B cell (primary cell): ENCODE measurements around the gene TECPR2. TPM values are rescaled to one million over a fixed set of nuclear protein-coding genes. Genes with fewer than 3 reads are reported as not detected.

Experiments
- ATAC-seq: fragments of 200-7000 bp; cut with Tn5 transposase; one replicate; pipeline ENCODE4 v1.10.0; 2021; ENCODE audit warnings: low read depth, mild to moderate bottlenecking, moderate number of reproducible peaks, moderate library complexity
- CTCF ChIA-PET: fragments of 350-600 bp; sonication (Branson Sonifier 250); formaldehyde crosslinking; loops from one replicate; lab custom pipeline; 2021; ENCODE audit warnings: antibody characterized with exemption, inconsistent platforms; lab: Charles Lee
- POLR2A ChIA-PET: fragments of 350-600 bp; sonication (Branson Sonifier 250); formaldehyde crosslinking; loops from one replicate; lab custom pipeline; 2021; ENCODE audit warnings: antibody characterized with exemption; lab: Charles Lee
- DNase-seq: peaks from one replicate; pipeline ENCODE4 v3.0.0; 2013
- H2AFZ ChIP-seq: 2 replicates; pipeline ENCODE4 v1.6.1; 2012; ENCODE audit warnings: mild to moderate bottlenecking, low read depth, low read length; ENCODE audit not compliant: insufficient read depth, poor library complexity, severe bottlenecking
- H3K27ac ChIP-seq, 2 donors: 1 replicate in 1 of 2; 2 replicates in 1 of 2; pipeline ENCODE4 v1.5.1; 2012 to 2013; ENCODE audit warnings: low read length in 2 of 2, mild to moderate bottlenecking in 2 of 2, moderate library complexity in 1 of 2
- H3K27me3 ChIP-seq, 4 experiments: fragments of 200-600 bp in 1 of 4; sonication (generic) in 1 of 4; replicated peaks in 1 of 4; 1 replicate in 2 of 4; 2 replicates in 2 of 4; pipeline versions ENCODE4 v1.6.1 to v1.7.0; 2013 to 2016; ENCODE audit warnings: low read length in 3 of 4, mild to moderate bottlenecking in 2 of 4, mixed read lengths in 1 of 4, moderate library complexity in 1 of 4; ENCODE audit not compliant: insufficient read depth in 4 of 4, control insufficient read depth in 3 of 4; ENCODE audit errors: control extremely low read depth in 1 of 4
- H3K36me3 ChIP-seq, 2 experiments: replicated peaks in 1 of 2; 1 replicate in 1 of 2; 2 replicates in 1 of 2; pipeline versions ENCODE4 v1.6.1 to v1.7.1; 2013; ENCODE audit warnings: low read length in 1 of 2; ENCODE audit not compliant: insufficient read depth in 2 of 2, control insufficient read depth in 1 of 2; ENCODE audit errors: control extremely low read depth in 1 of 2, extremely low read depth in 1 of 2
- H3K4me1 ChIP-seq, 2 donors: fragments of 200-600 bp in 1 of 2; sonication (generic) in 1 of 2; 1 replicate in 1 of 2; 2 replicates in 1 of 2; pipeline versions ENCODE4 v1.5.1 to v1.6.1; 2013 to 2017; ENCODE audit warnings: low read length in 2 of 2; ENCODE audit not compliant: control insufficient read depth in 2 of 2, insufficient read depth in 2 of 2
- H3K4me2 ChIP-seq: replicated peaks from 2 replicates; pipeline ENCODE3; 2012; ENCODE audit warnings: mild to moderate bottlenecking, low read depth, low read length; ENCODE audit not compliant: poor library complexity, severe bottlenecking
- H3K4me3 ChIP-seq, 5 experiments: fragments of 200-600 bp in 1 of 5; sonication (generic) in 1 of 5; 1 replicate in 3 of 5; 2 replicates in 2 of 5; pipeline versions ENCODE4 v1.5.1 to v1.7.0; 2011 to 2016; ENCODE audit warnings: low read length in 4 of 5, mild to moderate bottlenecking in 4 of 5, low read depth in 2 of 5, control low read depth in 1 of 5, moderate library complexity in 1 of 5; ENCODE audit not compliant: insufficient read depth in 1 of 5; ENCODE audit errors: control extremely low read depth in 1 of 5, extremely low read depth in 1 of 5
- H3K79me2 ChIP-seq: fragments of 200-600 bp; sonication (generic); one replicate; pipeline ENCODE4 v1.6.0; 2016; ENCODE audit warnings: low read length; ENCODE audit not compliant: control insufficient read depth, insufficient read depth
- H3K9ac ChIP-seq: fragments of 200-600 bp; sonication (generic); 2 replicates; pipeline ENCODE4 v1.6.1; 2017; ENCODE audit warnings: mild to moderate bottlenecking, low read length, moderate library complexity
- H3K9me3 ChIP-seq, 3 donors: one replicate each; pipeline versions ENCODE4 v1.6.1 to v1.7.1; 2013; ENCODE audit warnings: low read length in 2 of 3; ENCODE audit not compliant: control insufficient read depth in 2 of 3, insufficient read depth in 1 of 3; ENCODE audit errors: control extremely low read depth in 1 of 3
- H4K20me1 ChIP-seq: 2 replicates; pipeline ENCODE4 v1.6.0; 2012; ENCODE audit warnings: mild to moderate bottlenecking, low read length; ENCODE audit not compliant: insufficient read depth, control insufficient read depth, poor library complexity, severe bottlenecking
- H3K27ac Mint-ChIP-seq: one replicate; pipeline ENCODE4 v1.8.0; 2021; ENCODE audit warnings: mixed read lengths
- H3K27me3 Mint-ChIP-seq: one replicate; pipeline ENCODE4 v1.8.0; 2021; ENCODE audit warnings: mixed read lengths
- H3K4me1 Mint-ChIP-seq: one replicate; pipeline ENCODE4 v1.8.0; 2021; ENCODE audit warnings: mixed read lengths
- H3K4me3 Mint-ChIP-seq: one replicate; pipeline ENCODE4 v1.8.0; 2021; ENCODE audit warnings: mixed read lengths
- H3K9me3 Mint-ChIP-seq: one replicate; pipeline ENCODE4 v1.8.0; 2022; ENCODE audit warnings: mixed read lengths; ENCODE audit not compliant: insufficient read depth
- EZH2 ChIP-seq: IDR thresholded peaks from 2 replicates; pipeline ENCODE4 v1.6.1; 2012; ENCODE audit warnings: borderline replicate concordance, low read depth, mild to moderate bottlenecking, moderate library complexity, low read length; ENCODE audit not compliant: insufficient read depth, poor library complexity, severe bottlenecking
- WGBS: methylation state at CpG from one replicate; pipeline ENCODE4 v1.1.5; 2013; ENCODE audit warnings: missing lambda C conversion rate; ENCODE audit not compliant: insufficient coverage; 5-methylcytosine and 5-hydroxymethylcytosine counted together
- intact Hi-C: fragments of 100-400 bp; cut with micrococcal nuclease; formaldehyde crosslinking; loops from one replicate; pipeline ENCODE4 v1.10.0; 2022
- polyA plus RNA-seq: library from polyadenylated mRNA; depleted of rRNA; stranded (reverse); fragments of >200 nt; gene quantifications from 2 replicates; pipeline ENCODE4 v1.2.3, GENCODE V29; 2012
- total RNA-seq, 2 donors: library from RNA; stranded (reverse); fragments of 120-200 nt in 1 of 2; gene quantifications; 1 replicate in 1 of 2; 2 replicates in 1 of 2; pipeline versions ENCODE4 v1.2.3 to v1.2.4, GENCODE V29; 2013 to 2022
- TF ChIP-seq, protein P1 (sequence below): fragments of 200-600 bp; IDR thresholded peaks from one replicate; pipeline ENCODE4 v1.8.0; 2022; ENCODE audit warnings: antibody characterized with exemption, mild to moderate bottlenecking

TECPR2 gene
- total and polyA plus RNA-seq, 2 donors (not counting 1 experiment from before 2014, with no cell fraction given), result 4.7 to 10.8 TPM

DNA sequence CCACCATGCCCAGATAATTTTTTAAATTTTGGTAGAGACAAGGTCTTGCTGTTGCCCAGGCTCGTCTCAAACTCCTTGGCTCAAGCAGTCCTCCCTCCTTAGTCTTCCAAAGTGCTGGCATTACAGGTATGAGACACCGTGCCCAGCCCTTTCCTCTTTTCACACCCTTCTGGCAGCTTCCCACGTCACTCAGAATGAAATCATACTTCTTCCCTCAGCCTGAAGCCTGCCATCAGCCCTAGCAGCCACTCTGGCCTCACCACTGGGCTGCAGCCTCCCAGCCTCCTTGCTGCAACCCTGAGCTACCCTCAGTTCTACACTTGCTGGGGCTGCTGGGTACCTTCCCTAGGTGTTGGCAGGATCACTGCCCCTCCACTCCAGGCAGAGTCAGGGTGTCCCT is 128.6 kb downstream of the TECPR2 start:
- Histone ChIP-seq H4K20me1 (no peaks in the 10 kb centered on the region), H3K4me1 (no peaks in the 10 kb centered on the region), H3K27ac (no peak overlapping the region), H3K4me3 (no peak overlapping the region), H3K9me3 (no peaks in the 10 kb centered on the region), H3K36me3 (no peaks in the 10 kb centered on the region), H3K4me2 (no peak overlapping the region), H3K9ac (no peak overlapping the region), H3K79me2 (no peaks in the 10 kb centered on the region), H2AFZ (no peak overlapping the region), H3K27me3 (no peaks in the 10 kb centered on the region)
- Mint-ChIP-seq H3K9me3 (no peaks in the 10 kb centered on the region), H3K4me1 (no peaks in the 10 kb centered on the region), H3K4me3 (no peak overlapping the region), H3K27ac (no peak overlapping the region), H3K27me3 (no peaks in the 10 kb centered on the region)
- POLR2A ChIA-PET, result no interaction called here
- intact Hi-C loops, result no loop called here
- CTCF ChIA-PET, result no interaction called here
- TF ChIP-seq, protein P1, sequence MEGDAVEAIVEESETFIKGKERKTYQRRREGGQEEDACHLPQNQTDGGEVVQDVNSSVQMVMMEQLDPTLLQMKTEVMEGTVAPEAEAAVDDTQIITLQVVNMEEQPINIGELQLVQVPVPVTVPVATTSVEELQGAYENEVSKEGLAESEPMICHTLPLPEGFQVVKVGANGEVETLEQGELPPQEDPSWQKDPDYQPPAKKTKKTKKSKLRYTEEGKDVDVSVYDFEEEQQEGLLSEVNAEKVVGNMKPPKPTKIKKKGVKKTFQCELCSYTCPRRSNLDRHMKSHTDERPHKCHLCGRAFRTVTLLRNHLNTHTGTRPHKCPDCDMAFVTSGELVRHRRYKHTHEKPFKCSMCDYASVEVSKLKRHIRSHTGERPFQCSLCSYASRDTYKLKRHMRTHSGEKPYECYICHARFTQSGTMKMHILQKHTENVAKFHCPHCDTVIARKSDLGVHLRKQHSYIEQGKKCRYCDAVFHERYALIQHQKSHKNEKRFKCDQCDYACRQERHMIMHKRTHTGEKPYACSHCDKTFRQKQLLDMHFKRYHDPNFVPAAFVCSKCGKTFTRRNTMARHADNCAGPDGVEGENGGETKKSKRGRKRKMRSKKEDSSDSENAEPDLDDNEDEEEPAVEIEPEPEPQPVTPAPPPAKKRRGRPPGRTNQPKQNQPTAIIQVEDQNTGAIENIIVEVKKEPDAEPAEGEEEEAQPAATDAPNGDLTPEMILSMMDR, result no peak
- no peak for TF ChIP-seq EZH2
- no peak for DNase-seq
- no peak for ATAC-seq
- 86% methylated on average over 3 of the region's 3 CpGs for WGBS

DNA sequence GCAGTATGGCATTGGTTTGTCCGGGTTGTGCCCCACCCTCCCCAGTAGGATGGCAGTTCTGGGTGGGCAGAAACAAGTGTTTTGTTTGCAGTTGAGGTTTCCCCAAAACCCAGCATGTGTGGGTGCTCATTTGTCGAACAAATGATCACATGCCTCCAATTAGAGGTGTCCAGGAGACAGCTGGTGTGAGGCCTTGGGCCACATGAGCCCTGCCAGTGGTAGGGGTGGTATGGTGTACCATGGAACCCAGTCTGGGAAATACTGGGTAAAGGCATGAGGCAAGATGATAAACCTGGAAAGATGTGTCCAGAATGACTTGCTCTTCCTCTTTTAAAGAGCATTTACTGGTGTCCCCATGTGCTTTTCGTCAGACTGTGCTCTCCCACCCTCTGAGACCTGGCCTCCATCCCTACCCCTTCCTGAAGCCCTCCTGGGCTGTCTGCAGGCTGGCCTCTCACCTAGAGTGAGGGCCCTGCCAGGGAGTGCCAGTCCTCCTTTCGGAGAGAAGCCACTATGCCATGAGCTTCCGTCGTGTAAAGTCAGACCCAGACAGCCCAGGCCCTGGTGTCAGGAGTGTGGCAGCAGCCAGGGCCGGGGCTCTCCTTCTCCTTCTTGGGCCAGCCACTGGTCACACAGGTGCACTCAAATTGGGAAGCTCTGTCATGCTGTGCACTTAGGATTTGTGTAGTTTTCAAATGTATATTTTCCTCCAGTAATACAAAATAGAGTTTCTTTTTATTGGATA is 129.2 kb downstream of the TECPR2 start:
- intact Hi-C loops, result no loop called here
- no peak overlapping the region for H3K4me3 ChIP-seq
- no peaks in the 10 kb centered on the region for H3K9me3 ChIP-seq
- ATAC-seq (no peak), DNase-seq (no peak)
- H3K4me2 ChIP-seq, result no peak overlapping the region
- H3K79me2 ChIP-seq, result no peaks in the 10 kb centered on the region
- Mint-ChIP-seq H3K9me3 (no peaks in the 10 kb centered on the region), H3K4me3 (no peak overlapping the region), H3K27me3 (no peaks in the 10 kb centered on the region), H3K27ac (no peak overlapping the region), H3K4me1 (no peaks in the 10 kb centered on the region)
- no peak overlapping the region for H3K9ac ChIP-seq
- 91% methylated on average over 7 of the region's 7 CpGs for WGBS
- H3K27ac ChIP-seq, result no peak overlapping the region
- ChIA-PET POLR2A (no interaction called here), CTCF (no interaction called here)
- TF ChIP-seq, protein P1, result no peak
- TF ChIP-seq EZH2, result no peak
- H3K27me3 ChIP-seq, result no peaks in the 10 kb centered on the region
- H3K4me1 ChIP-seq, result no peaks in the 10 kb centered on the region
- H3K36me3 ChIP-seq, result no peaks in the 10 kb centered on the region
- H4K20me1 ChIP-seq, result no peaks in the 10 kb centered on the region
- H2AFZ ChIP-seq, result no peak overlapping the region
